Naive B cell (primary cell): Measurements from ENCODE around the gene POU6F1. TPM values are rescaled to one million over a fixed set of nuclear protein-coding genes. Genes with fewer than 3 reads are reported as not detected.

Experiments
- ATAC-seq, 2 donors: fragments of 150-1000 bp; cut with Tn5 transposase; 2 replicates each; pipeline ENCODE4 v1.10.0; 2021; ENCODE audit warnings: low read depth in 2 of 2, mild to moderate bottlenecking in 2 of 2, moderate library complexity in 2 of 2
- DNase-seq: peaks from one replicate; pipeline ENCODE4 v3.0.0; 2022
- H3K27ac Mint-ChIP-seq, 6 donors: one replicate each; pipeline ENCODE4 v1.8.0; 2020 to 2022; ENCODE audit warnings: mild to moderate bottlenecking in 6 of 6, mixed read lengths in 6 of 6, moderate library complexity in 5 of 6, inconsistent platforms in 2 of 6
- H3K27me3 Mint-ChIP-seq, 3 donors: one replicate each; pipeline ENCODE4 v1.8.0; 2021 to 2022; ENCODE audit warnings: mixed read lengths in 3 of 3, mild to moderate bottlenecking in 1 of 3
- H3K36me3 Mint-ChIP-seq, 2 donors: one replicate each; pipeline ENCODE4 v1.8.0; 2020 to 2022; ENCODE audit warnings: mixed read lengths in 2 of 2, inconsistent platforms in 1 of 2, mild to moderate bottlenecking in 1 of 2
- H3K4me1 Mint-ChIP-seq, 3 donors: one replicate each; pipeline ENCODE4 v1.8.0; 2020 to 2022; ENCODE audit warnings: mixed read lengths in 3 of 3, inconsistent platforms in 1 of 3, mild to moderate bottlenecking in 1 of 3, moderate library complexity in 1 of 3
- H3K4me3 Mint-ChIP-seq, 8 donors: one replicate each; pipeline ENCODE4 v1.8.0; 2020 to 2022; ENCODE audit warnings: mild to moderate bottlenecking in 8 of 8, mixed read lengths in 8 of 8, moderate library complexity in 8 of 8, inconsistent platforms in 2 of 8
- H3K9me3 Mint-ChIP-seq, 7 donors: one replicate each; pipeline ENCODE4 v1.8.0; 2020 to 2022; ENCODE audit warnings: mixed read lengths in 7 of 7, mild to moderate bottlenecking in 5 of 7, inconsistent platforms in 2 of 7, moderate library complexity in 1 of 7
- polyA plus RNA-seq, 6 donors: library from polyadenylated mRNA; unstranded; fragments of 300-500 nt; fragmentation: Illumina TruSeq; gene quantifications; one replicate each; pipeline ENCODE4 v1.2.3, GENCODE V29; 2021; ENCODE audit warnings: low read depth in 6 of 6

POU6F1 gene
- polyA plus RNA-seq, 6 donors from 2014 or later, result 1.1 to 3.4 (median 1.7) TPM; not detected in 1

DNA sequence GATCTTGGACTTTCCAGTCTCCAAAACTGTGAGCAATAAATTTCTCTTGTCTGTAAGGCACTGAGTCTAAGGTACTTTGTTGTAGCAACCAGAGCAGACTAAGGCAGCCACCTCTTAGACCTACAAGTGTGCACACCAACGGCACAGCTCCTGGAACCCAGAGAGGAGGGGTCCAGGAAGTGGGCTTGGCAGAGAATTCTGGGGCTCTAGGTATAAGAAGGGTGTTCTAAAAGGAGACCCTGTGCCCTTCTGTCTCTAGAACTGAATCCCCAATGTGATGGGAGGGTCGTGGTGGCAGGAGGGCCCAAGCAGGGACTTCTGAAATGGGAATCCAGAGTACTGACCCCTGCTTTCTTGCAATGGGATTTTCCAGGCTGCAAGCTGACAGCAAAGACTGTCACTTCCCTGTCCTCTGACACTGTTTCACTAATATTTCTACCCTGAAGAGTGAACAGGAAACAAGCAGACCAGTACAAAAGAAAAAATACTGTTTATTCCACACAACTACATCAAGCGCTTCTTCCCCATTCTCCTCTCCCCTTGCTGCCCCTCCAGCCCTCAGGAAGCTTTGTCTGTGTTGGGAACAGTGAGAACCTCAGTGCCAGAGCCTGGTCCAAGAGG, 31.3 kb downstream of the POU6F1 start:
- ATAC-seq (no peak), DNase-seq (no peak)
- H3K36me3 Mint-ChIP-seq, result peaks cover under 1% of the 10 kb centered on the region in 2 donors
- peaks cover 0 to 1% (median 0%) of the 10 kb centered on the region in 3 donors for H3K27me3 Mint-ChIP-seq
- peaks cover 8 to 29% (median 16%) of the 10 kb centered on the region in 3 donors for H3K4me1 Mint-ChIP-seq
- no peaks in the 10 kb centered on the region for H3K9me3 Mint-ChIP-seq
- no peak overlapping the region for H3K4me3 Mint-ChIP-seq
- peak overlapping the region in 2 of 6 donors; percentile 18 to 64 for H3K27ac Mint-ChIP-seq

DNA sequence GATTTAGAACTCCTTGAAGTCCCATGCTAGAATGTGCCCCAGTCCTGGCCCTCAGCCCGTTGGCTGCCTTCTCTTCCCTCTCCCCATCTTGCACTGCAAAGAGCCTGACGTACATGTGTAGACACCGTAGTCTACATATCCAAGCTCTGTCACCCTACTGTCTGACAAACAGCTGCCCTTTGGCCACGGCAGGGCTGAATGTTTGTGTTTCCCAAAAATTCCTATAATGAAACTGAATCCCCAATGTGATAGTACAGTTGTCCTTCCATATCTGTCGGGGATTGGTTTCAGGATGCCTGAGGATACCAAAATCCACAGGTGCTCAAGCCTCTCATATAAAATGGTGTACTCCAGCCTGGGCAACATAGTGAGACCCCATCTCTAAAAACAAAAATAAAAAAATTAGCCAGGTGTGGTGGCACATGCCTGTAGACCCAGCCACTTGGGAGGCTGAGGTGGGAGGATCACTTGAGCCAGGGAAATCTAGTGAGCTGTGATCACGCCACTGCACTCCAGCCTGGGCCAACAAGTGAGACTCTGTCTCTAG, 32.6 kb downstream of the POU6F1 start:
- Mint-ChIP-seq H3K9me3 (no peaks in the 10 kb centered on the region), H3K27me3 (peaks cover 0 to 4% (median 0%) of the 10 kb centered on the region in 3 donors), H3K4me3 (no peak overlapping the region), H3K36me3 (no peaks in the 10 kb centered on the region), H3K4me1 (peaks cover 8 to 29% (median 16%) of the 10 kb centered on the region in 3 donors), H3K27ac (peak overlapping the region in 1 of 6 donors; percentile 5)
- DNase-seq (no peak), ATAC-seq (no peak)

DNA sequence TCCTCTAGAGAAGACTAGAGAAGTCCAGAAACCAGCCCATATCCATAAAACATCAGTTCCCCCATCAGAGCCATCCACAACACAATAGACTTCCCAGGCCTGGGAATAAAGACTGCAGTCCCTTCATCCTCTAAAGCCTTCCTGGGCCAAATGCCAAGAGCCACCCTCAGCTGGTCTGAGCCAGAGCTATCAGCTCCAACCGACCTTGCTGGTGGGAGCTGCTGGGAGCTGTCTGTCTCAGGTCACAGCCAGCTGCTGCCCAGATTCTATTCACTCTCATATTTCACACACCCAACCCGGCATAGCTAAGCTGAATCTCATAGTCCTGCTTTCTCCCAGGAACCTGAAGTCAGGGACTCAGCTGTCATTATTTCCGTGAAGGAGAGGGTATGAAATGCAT, 34.0 kb downstream of the POU6F1 start:
- Mint-ChIP-seq H3K4me1 (peaks cover 8 to 26% (median 13%) of the 10 kb centered on the region in 3 donors), H3K27ac (peak overlapping the region in 1 of 6 donors; percentile 17), H3K4me3 (peak overlapping the region in 1 of 8 donors; percentile 25), H3K27me3 (peaks cover 0 to 4% (median 0%) of the 10 kb centered on the region in 3 donors), H3K9me3 (no peaks in the 10 kb centered on the region), H3K36me3 (no peaks in the 10 kb centered on the region)
- DNase-seq, result no peak
- no peak for ATAC-seq

DNA sequence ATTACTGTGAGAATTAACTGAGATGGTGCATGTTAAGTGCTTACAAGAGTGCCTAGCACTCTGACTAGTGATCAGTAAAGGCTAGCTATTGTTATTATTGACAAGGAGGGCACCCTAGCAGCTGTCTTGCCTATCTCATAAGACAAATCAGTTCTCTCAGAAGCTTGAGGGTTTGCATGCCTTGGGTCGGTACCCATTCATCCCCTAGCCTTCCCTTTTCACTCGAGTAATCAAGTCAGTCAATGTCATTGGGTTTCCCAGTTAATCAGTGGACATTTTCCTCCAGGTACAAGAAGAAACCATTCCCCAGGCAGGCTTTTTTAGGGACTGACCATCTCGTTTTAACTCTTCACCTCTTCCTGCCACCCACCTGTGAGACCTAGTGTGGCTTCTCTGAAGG, 34.5 kb downstream of the POU6F1 start:
- no peak for ATAC-seq
- no peaks in the 10 kb centered on the region for H3K9me3 Mint-ChIP-seq
- no peak overlapping the region for H3K27ac Mint-ChIP-seq

DNA sequence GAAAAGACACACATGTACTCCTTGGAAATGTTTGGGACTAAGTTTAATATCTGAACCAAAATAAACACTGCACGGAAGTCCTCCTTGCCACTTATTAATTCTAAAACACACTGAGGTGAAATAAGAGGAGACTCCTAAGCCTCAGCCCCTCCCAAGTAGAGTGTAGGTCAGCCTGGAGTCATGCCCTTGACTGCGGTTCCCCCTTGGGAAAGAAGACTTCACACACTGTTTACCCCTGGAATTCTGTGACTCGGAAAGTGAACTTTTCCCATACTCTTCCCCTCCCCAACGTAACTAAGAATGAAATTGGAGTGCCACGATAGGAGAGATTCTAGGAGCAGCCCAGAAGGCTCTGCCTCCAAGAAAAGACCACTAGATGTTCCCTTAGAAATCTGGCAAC, 36.3 kb downstream of the POU6F1 start:
- H3K36me3 Mint-ChIP-seq, result no peaks in the 10 kb centered on the region

More for the DNA sequence above, 34.5 kb downstream of the POU6F1 start:
- Mint-ChIP-seq H3K36me3 (no peaks in the 10 kb centered on the region), H3K4me1 (peaks cover 6 to 21% (median 9%) of the 10 kb centered on the region in 3 donors), H3K27me3 (peaks cover 0 to 4% (median 0%) of the 10 kb centered on the region in 3 donors), H3K4me3 (peak overlapping the region in 1 of 8 donors; percentile 25)
- DNase-seq, result no peak

DNA sequence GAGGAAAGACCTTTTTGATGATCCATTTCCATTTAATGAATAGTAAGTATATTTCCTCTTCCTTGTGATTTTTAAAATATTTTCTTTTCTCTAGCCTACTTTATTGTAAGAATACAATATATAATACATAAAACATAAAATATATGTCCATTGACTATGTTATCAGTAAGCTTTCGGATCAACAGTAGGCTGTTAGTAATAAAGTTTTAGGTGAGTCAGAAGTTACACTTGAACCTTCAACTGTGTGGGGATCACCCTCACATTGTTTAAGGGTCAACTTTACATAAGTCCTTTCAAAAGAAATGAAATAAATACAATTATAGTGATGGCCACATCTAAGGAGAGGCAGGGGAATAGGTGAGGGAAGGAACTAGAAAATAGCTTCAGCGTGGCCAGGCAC, 40.0 kb downstream of the POU6F1 start:
- Mint-ChIP-seq H3K4me3 (no peak overlapping the region), H3K27ac (no peak overlapping the region), H3K4me1 (peaks cover 0 to 3% (median 2%) of the 10 kb centered on the region in 3 donors), H3K9me3 (no peaks in the 10 kb centered on the region), H3K27me3 (peaks cover 0 to 4% (median 0%) of the 10 kb centered on the region in 3 donors), H3K36me3 (no peaks in the 10 kb centered on the region)
- ATAC-seq (no peak), DNase-seq (no peak)

More for the DNA sequence above, 36.3 kb downstream of the POU6F1 start:
- H3K27me3 Mint-ChIP-seq, result peaks cover 0 to 4% (median 0%) of the 10 kb centered on the region in 3 donors
- no peak overlapping the region for H3K27ac Mint-ChIP-seq
- no peak for DNase-seq
- ATAC-seq, result no peak
- no peak overlapping the region for H3K4me3 Mint-ChIP-seq
- H3K9me3 Mint-ChIP-seq, result no peaks in the 10 kb centered on the region
- peaks cover 0 to 3% (median 0%) of the 10 kb centered on the region in 3 donors for H3K4me1 Mint-ChIP-seq

DNA sequence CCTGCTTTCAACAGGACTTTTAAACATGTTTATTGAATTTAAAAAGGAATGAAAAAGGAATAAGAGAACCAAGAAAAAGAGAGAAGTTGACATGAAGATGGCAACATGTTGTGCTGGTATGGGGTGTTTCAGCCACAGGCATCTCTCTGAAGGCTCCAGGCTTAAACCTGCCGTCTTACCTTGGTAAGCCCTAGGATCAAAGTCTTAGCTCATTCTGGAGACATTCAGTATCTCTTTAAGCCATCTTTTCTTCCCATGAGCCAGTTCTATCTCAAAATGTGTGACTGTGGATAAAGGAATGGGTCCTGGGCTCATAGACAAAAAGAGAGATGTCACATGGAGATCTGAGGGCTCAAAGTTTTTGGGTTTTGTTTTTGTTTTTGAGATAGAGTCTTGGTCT, 43.4 kb downstream of the POU6F1 start:
- peaks cover 6 to 10% (median 7%) of the 10 kb centered on the region in 3 donors for H3K4me1 Mint-ChIP-seq
- no peaks in the 10 kb centered on the region for H3K9me3 Mint-ChIP-seq
- DNase-seq, result no peak
- peak overlapping the region in 4 of 8 donors; percentile 21 to 86 (median 42) for H3K4me3 Mint-ChIP-seq
- H3K27ac Mint-ChIP-seq, result peak overlapping the region in 2 of 6 donors; percentile 14 to 26
- H3K36me3 Mint-ChIP-seq, result no peaks in the 10 kb centered on the region
- no peaks in the 10 kb centered on the region for H3K27me3 Mint-ChIP-seq
- no peak for ATAC-seq

DNA sequence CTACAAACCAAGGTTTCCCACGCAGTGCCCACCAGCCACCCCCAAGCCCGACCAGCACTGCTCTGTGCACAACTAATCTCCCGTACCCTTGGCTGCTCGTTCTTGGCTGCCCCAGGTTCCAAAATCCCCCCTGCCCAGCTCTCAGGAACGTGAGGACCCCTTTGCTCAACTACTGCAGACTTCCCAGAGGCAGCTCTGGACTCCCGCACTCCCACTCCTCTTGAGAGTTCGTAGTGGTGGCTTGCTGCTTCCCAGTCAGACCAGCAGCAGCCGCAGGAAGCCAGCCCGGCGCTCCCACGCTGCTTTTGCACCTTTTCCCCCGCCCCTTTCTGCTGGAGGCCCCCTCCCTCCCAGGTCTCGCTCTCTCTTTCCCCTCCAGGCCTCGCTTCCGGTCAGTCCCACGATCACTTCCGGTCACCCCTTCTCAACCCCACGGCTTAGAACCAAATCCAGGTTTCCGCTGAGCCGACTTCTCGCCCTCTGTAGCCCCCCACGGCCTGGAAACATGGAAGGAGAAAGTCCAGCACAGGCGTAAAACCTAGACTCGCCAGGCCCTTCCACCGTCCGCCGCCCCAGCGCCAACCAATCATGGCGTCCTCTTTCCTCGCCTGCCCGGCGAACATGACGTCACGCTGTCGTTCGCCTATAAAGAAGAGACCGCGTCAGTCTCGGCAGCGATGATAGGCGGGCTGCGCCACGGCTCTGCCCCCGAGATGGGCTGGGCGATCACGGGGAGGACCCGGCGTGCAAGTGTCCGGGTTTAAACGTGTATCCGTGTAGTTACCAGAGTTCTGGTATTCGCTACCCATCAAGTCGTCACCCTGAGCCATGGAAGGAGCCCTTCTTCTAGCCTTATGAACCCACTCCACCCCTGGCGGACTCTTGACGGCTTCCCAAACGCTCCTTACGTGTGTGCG, 45.1 kb downstream of the POU6F1 start, which contains the start of gene TFCP2:
Gene TFCP2 (minus strand): TSS at position 621 of the 917 bp plus-strand sequence. CDS start 713 bp downstream, outside the sequence.
- ATAC-seq, result peak; percentile 99
- peak within 1 kb of the TSS in 4 of 8 donors; percentile 55 to 88 (median 82) for H3K4me3 Mint-ChIP-seq

DNA sequence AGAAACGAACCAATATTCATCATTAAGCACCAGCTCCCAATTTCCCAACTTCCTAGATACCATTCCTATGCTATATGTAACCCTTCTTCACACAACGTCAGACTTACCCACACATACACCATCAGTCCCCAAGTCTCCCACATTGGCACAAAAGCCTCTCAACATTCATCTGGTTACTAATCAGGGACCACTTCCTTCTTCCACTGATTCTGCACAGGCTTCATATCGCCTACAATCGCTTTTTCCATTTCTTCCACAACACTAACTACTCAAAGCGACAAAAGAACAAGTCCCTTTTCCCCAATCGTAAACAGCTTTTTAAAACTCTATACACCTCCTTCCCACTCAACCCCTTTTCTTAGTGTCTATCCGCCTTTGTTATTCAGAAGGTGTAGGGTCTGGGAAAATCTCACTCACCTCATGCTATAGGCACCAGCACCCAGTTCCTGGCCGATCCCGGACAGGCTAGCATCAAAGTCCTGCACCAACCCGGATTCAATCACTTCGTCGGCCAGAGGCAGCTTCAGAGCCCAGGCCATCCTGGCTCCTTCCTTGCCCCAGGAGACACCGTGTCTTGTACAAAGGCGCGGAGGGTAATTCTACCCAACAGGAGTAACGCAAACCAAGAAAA, 45.9 kb downstream of the POU6F1 start:
- Mint-ChIP-seq H3K4me3 (no peak overlapping the region), H3K9me3 (no peaks in the 10 kb centered on the region), H3K4me1 (peaks cover 11 to 21% (median 17%) of the 10 kb centered on the region in 3 donors), H3K36me3 (no peaks in the 10 kb centered on the region), H3K27ac (no peak overlapping the region), H3K27me3 (no peaks in the 10 kb centered on the region)
- no peak for ATAC-seq
- no peak for DNase-seq

More for the DNA sequence above, 45.1 kb downstream of the POU6F1 start, which contains the start of gene TFCP2:
- Mint-ChIP-seq H3K27ac (peak within 1 kb of the TSS in 4 of 6 donors; percentile 63 to 96 (median 92)), H3K4me1 (peaks cover 8 to 15% (median 11%) of the 10 kb centered on the region in 3 donors), H3K9me3 (no peaks in the 10 kb centered on the region), H3K36me3 (no peaks in the 10 kb centered on the region), H3K27me3 (no peaks in the 10 kb centered on the region)
- DNase-seq, result peak; percentile 92

DNA sequence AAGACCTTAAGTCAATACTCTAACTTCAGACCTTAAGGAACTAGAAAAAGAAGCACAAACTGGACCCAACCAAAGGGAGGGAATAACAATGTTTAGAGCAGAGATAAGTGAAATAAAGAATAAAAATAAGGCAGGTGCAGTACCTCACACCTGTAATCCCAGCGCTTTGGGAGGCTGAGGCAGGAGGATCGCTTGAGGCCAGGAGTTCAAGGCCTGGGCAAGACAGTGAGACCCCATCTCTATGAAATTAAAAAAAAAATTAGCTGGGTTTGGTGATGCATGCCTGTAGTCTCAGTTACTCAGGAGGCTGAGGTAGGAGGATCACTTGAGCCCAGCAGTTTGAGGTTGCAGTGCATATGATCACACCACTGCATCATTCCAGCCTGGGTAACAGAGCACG, 54.1 kb downstream of the POU6F1 start:
- peak overlapping the region in 2 of 6 donors; percentile 39 to 73 for H3K27ac Mint-ChIP-seq
- no peak overlapping the region for H3K4me3 Mint-ChIP-seq
- H3K4me1 Mint-ChIP-seq, result peaks cover 33 to 39% (median 37%) of the 10 kb centered on the region in 3 donors
- DNase-seq, result no peak
- H3K9me3 Mint-ChIP-seq, result peaks cover 0 to 3% (median 0%) of the 10 kb centered on the region in 7 donors
- ATAC-seq, result no peak
- peaks cover 4 to 10% of the 10 kb centered on the region in 2 donors for H3K36me3 Mint-ChIP-seq
- H3K27me3 Mint-ChIP-seq, result no peaks in the 10 kb centered on the region

DNA sequence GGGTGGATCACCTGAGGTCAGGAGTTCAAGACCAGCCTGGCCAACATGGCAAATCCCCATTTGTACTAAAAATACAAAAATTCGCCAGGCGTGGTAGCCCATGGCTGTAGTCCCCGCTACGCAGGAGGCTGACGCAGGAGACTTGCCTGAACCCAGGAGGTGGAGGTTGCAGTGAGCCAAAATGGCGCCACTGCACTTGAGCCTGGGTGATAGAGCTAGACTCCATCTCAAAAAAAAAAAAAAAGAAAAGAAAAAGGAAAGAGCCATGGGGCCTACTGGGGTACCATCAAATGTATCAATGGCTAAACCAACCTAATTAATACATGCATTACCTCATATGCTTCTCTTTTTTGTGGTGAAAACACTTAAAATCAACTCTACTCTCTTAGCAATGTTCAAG, 55.6 kb downstream of the POU6F1 start:
- peaks cover 27 to 39% (median 33%) of the 10 kb centered on the region in 3 donors for H3K4me1 Mint-ChIP-seq
- H3K9me3 Mint-ChIP-seq, result peaks cover 0 to 3% (median 0%) of the 10 kb centered on the region in 7 donors
- H3K4me3 Mint-ChIP-seq, result no peak overlapping the region
- H3K36me3 Mint-ChIP-seq, result peaks cover 4 to 10% of the 10 kb centered on the region in 2 donors
- H3K27me3 Mint-ChIP-seq, result no peaks in the 10 kb centered on the region
- no peak overlapping the region for H3K27ac Mint-ChIP-seq
- no peak for DNase-seq
- no peak for ATAC-seq

DNA sequence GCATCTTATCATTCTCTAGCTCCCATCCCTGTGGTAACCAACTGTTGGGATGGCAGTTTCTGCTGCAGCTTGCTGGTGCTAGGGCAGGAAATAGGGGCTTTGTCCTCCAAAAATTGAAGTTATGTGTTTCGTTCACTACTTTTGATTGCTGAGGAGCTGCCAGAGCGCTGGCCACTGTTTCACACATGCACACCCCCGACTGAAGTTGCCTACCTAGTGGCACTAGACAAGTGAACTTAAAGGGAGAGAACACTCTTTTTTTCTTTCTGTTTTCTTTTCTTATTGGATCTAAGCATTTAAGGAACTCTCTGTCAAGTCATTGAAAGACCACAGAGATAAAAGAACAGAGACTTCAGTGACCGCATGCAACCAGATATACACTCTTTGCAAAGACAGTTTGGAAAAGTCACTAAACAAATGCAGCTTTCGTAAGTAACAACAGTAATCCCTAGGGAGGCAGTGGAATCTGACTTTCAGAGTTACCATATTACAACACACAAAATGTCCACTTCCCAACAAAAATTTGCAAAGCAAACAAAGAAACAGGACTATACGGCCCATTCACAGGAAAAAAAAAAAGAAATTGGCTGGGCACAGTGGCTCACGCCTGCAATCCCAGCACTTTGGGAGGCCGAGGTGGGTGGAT, 56.9 kb downstream of the POU6F1 start:
- Mint-ChIP-seq H3K36me3 (peaks cover 4 to 10% of the 10 kb centered on the region in 2 donors), H3K27ac (no peak overlapping the region)
- DNase-seq, result no peak

More for the DNA sequence above, 56.9 kb downstream of the POU6F1 start:
- no peak overlapping the region for H3K4me3 Mint-ChIP-seq
- H3K9me3 Mint-ChIP-seq, result peaks cover 0 to 3% (median 0%) of the 10 kb centered on the region in 7 donors
- no peaks in the 10 kb centered on the region for H3K27me3 Mint-ChIP-seq
- peaks cover 24 to 31% (median 26%) of the 10 kb centered on the region in 3 donors for H3K4me1 Mint-ChIP-seq
- no peak for ATAC-seq
